GM19099 (cell line): ENCODE results near the gene PRKCB.

Experiments used
- POLR2A ChIP-seq: IDR thresholded peaks from 3 replicates; pipeline ENCODE4 v1.6.1; 2011; ENCODE audit warnings: low read depth; ENCODE audit not compliant: insufficient read length; ENCODE audit errors: extremely low read depth

The PRKCB gene

GRCh38 chr16:24002619-24003018 lies 166.8 kb downstream of the PRKCB start:
- TF ChIP-seq POLR2A = no peak

GRCh38 chr16:24005577-24005976 lies 169.8 kb downstream of the PRKCB start:
- TF ChIP-seq POLR2A = no peak

GRCh38 chr16:24007391-24007790 lies 171.6 kb downstream of the PRKCB start:
- no peak for TF ChIP-seq POLR2A

DNA sequence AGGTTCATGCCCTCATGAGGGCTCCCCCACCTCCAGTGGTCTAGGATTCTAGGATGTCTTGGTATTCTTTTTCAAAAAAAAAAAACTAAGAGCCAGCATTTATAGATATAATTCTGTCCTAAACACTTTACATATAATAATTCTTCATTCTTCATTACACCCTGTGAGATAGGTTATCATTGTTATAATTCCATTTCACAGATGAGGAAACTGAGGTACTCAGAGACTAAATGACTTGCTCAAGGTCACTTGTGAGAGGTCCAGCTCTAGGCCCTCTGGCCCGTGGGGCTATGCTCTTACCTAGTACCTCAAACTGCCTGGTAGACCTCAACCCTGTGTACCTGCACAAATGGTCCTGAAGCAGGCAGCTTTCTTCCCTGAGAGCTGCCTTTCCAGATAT lies 172.2 kb downstream of the PRKCB start:
- no peak for TF ChIP-seq POLR2A

GRCh38 chr16:24009098-24009497 lies 173.3 kb downstream of the PRKCB start:
- TF ChIP-seq POLR2A = no peak

DNA sequence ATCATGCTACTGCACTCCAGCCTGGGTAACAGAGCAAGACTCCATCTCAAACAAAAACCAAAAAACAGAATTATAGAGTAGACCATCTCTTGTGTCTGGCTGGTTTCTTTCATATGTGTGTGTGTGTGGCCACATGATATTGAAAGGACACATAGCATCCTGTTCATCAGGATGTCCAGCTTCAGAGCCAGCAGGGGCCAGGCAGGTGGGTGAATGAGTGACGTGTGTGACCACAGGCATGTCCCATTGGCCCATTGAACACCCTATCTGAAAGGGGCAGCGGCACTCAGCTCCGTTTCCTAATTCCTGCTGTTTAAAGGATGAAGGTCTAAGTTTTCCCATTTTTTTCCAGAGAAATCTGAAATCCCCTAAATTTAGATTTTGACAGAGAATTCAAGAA lies 174.2 kb downstream of the PRKCB start:
- TF ChIP-seq POLR2A = no peak

DNA sequence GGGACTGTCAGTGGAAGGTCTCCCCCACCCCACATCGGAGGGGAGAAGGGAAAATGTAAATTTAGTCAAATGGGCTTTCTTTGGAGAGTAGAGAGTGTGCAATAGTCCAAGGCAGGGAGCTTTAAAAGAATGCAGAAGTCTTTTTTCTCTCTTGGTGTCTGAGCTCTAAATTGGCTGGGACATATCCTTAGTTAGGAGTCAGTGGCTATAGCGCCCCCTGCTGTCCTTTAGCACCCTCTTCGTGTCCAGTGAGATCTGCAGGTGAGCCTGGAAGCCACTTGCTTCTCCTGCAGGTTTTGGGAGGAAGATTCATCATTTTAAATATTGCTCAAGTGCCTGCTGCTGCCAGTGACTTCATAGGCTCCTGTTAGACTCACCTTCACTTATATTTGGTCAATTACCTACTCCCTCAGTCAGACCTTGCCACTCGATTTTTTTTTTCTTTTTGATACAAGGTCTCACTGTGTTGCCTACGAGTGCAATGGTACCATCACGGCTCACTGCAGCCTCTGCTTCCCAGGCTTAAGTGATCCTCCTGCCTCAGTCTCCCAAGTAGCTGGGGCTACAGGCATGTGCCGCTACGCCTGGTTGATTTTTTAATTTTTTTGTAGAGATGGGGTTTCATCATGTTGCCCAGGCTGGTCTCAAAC lies 174.8 kb downstream of the PRKCB start:
- TF ChIP-seq POLR2A = no peak

- TF ChIP-seq POLR2A = no peak
Observed at GRCh38 chr16:24011237-24011636, 175.5 kb downstream of the PRKCB start.

DNA sequence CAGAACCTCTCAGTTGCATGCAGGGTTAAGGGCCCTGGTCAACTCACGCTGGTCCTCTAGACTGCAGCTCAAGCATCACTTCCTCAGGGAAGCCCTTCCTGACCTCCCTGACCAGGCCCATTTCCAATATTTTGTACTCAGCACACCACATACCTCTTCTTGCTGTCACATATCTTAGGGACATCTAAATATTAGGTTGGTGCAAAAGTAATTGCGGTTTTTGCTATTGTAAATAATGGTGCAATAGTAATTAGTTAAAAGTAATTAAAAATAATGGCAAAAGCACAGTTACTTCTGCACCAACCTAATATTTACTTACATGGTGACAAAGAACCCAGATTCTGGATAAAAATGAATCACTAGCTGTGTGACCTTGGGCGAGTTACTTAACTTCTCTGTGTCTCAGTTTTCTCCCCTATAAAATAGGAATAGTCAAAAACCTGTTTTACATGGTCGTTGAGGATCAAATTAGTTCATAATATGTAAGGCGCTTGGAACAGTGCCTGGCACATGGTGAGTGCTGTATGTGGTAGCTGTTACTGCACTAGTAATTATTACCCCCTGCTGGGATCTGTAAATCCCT lies 177.4 kb downstream of the PRKCB start:
- TF ChIP-seq POLR2A = no peak

DNA sequence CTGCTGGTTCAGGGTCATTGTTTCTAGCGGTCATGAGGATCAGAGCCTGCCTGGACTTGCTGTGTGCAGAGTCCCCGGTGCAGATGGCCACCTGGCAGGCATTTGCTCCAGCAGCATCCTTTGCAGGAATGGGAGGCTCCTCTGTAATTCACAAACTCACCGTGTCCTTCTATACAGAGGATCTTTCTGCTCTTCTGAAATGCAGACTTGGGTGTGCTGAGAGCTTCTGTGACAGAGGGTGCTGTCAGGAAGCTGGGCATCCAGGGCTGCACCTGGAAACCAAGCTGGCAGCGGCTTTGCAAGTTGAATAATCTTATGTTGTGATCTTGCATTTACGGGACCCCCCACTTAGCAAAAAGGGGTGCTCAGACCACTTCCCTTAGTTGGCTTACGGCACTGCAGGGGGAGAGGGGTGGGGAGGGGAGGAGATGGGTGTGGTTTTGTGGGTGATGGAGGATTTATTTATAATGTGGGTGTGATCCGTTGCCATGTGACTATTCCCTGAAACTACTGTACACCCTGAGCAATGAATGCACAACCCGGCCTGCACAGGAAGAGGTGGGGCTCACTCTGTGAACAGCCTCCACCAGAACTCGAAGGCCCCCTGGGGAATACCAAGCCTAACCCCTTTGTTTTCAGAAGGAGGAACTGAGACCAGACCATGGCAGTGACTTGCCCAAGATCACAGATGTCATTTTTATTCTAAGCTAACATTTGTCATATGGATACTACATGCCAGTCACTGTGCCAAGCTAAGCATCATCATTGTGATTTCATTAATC lies 178.3 kb downstream of the PRKCB start:
- TF ChIP-seq POLR2A = no peak

DNA sequence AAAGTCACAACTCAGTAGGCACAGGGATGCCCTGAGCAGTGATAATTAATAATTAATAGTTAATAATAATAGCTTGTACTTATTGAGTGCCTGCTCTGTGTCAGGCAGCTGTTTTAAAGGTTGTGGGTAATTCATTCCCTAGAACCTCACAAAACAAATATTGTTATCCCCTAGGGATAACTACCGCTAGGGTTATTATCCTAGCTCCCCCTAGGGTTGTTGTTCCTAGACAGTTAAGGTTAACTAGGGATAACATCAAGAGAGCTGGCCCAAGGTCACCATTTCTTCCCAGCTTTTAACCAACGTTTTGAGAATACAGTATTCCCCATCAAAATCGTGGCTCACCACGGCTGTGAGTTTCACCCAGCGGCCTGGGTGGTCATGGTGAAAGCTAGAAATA lies 180.1 kb downstream of the PRKCB start:
- TF ChIP-seq POLR2A = no peak

DNA sequence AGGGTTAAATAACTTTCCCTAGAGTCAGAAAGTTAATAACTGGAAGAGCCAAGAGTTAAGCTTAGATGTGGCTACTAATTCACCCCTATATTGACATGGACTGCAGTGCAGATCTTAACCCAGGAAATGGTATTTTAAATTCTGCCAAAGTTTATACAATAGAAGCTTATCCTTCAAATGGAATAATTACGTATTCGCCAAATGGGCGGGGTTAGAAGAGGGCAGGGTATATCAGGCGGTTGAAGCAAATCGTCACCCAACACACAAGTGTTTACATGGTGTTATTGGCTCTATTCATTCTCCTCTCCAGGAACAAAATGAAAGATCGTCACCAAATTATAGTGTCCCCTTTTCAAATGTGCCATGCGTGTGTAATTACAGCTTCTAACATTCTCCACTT lies 182.7 kb downstream of the PRKCB start:
- no peak for TF ChIP-seq POLR2A

GRCh38 chr16:24022797-24023196 lies 187.0 kb downstream of the PRKCB start:
- TF ChIP-seq POLR2A = no peak

DNA sequence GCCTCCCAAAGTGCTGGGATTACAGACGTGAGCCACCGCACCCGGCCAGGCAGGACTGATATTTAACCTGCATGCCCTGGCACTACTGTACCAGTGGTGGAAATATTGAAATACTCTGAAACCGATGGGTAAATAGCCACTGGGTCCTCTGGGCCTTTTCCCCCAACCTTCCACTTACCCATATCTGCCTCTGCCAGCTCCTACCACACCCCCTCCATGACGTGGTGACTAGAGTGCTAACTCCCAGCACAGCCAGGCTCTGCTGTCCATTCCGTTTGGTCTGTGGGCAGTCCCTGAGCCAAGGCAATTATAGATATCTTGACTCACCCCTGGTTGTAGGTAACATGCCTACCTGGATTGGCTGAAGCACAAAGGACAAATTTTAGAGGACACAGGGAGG lies 187.8 kb downstream of the PRKCB start:
- no peak for TF ChIP-seq POLR2A

GRCh38 chr16:24024971-24025370 lies 189.2 kb downstream of the PRKCB start:
- no peak for TF ChIP-seq POLR2A

DNA sequence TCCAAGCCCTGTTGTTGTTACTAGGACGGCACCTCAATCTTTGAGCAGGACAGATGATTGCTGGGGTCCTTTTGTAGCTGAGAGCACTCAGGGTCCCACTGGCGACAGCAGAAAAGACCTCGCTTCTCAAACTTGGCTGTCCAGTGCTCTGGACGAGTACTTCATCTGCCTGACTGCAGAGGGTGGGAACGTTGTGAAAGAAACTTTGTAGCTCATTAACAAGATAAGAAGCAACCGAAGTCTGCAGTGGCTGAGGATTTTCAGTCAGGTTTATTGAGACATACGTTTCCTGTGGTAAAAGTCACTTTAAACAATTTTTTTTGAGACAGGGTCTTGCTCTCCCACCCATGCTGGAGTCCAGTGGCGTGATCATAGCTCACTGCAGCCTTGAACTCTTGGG lies 191.7 kb downstream of the PRKCB start:
- TF ChIP-seq POLR2A = no peak
